CD4-positive, alpha-beta T cell treated with Interleukin-2 at 100 ng/mL for 4 hours (primary cell): Measurements from ENCODE around the gene CD3E.

ENCODE experiments used
- DNase-seq: peaks from one replicate; pipeline ENCODE4 v3.0.0-alpha.2; 2020; ENCODE audit warnings: low spot score

The CD3E gene

GRCh38 chr11:118304568-118305248 is at the start of gene CD3E:
CD3E (plus strand) TSS chr11:118304730; CDS start chr11:118304953, 223 bp downstream.
- peak; percentile 72 for DNase-seq

- DNase-seq = no peak
Observed at GRCh38 chr11:118258410-118258809, 46.1 kb upstream of the CD3E start.

- DNase-seq = no peak
Observed at GRCh38 chr11:118259138-118259537, 45.4 kb upstream of the CD3E start.

- no peak for DNase-seq
Observed at GRCh38 chr11:118260353-118260752, 44.2 kb upstream of the CD3E start.

GRCh38 chr11:118263112-118263511 is 41.4 kb upstream of the CD3E start:
- no peak for DNase-seq

- peak; percentile 19 for DNase-seq
Observed at GRCh38 chr11:118263695-118264568, 40.6 kb upstream of the CD3E start, which contains the start of gene MPZL2. MPZL2 (minus strand) TSS chr11:118264297; CDS start chr11:118264153, 144 bp downstream.

- no peak for DNase-seq
Observed at GRCh38 chr11:118264569-118265465, 39.7 kb upstream of the CD3E start.

- DNase-seq = no peak
Observed at GRCh38 chr11:118265954-118266353, 38.6 kb upstream of the CD3E start.

- no peak for DNase-seq
Observed at GRCh38 chr11:118267486-118267885, 37.0 kb upstream of the CD3E start.

GRCh38 chr11:118272001-118272400 is 32.5 kb upstream of the CD3E start:
- DNase-seq = no peak

- no peak for DNase-seq
Observed at GRCh38 chr11:118274186-118274585, 30.3 kb upstream of the CD3E start.

- no peak for DNase-seq
Observed at GRCh38 chr11:118275176-118275575, 29.4 kb upstream of the CD3E start.

GRCh38 chr11:118276422-118276821 is 28.1 kb upstream of the CD3E start:
- no peak for DNase-seq

GRCh38 chr11:118277312-118277711 is 27.2 kb upstream of the CD3E start:
- no peak for DNase-seq

GRCh38 chr11:118281284-118281683 is 23.2 kb upstream of the CD3E start:
- DNase-seq = peak; percentile 35

- no peak for DNase-seq
Observed at GRCh38 chr11:118282606-118283005, 21.9 kb upstream of the CD3E start.

- DNase-seq = no peak
Observed at GRCh38 chr11:118283037-118283636, 21.4 kb upstream of the CD3E start.

- no peak for DNase-seq
Observed at GRCh38 chr11:118283756-118284350, 20.7 kb upstream of the CD3E start.

- DNase-seq = no peak
Observed at GRCh38 chr11:118286545-118286944, 18.0 kb upstream of the CD3E start.

GRCh38 chr11:118287006-118287405 is 17.5 kb upstream of the CD3E start:
- no peak for DNase-seq

- no peak for DNase-seq
Observed at GRCh38 chr11:118289401-118289800, 15.1 kb upstream of the CD3E start.
